HUES64 (cell line): ENCODE data around the gene PTGR1. TPM values are rescaled to one million over a fixed set of nuclear protein-coding genes. Genes with fewer than 3 reads are reported as not detected.

Experiments
- H3K27ac ChIP-seq: 2 replicates; pipeline ENCODE4 v1.7.0; 2013; ENCODE audit warnings: low read depth, low read length, inconsistent platforms
- H3K27me3 ChIP-seq: 2 replicates; pipeline ENCODE4 v1.6.1; 2013; ENCODE audit warnings: mild to moderate bottlenecking, low read length; ENCODE audit not compliant: insufficient read depth
- H3K36me3 ChIP-seq: 2 replicates; pipeline ENCODE4 v1.6.1; 2013; ENCODE audit warnings: mild to moderate bottlenecking, low read length; ENCODE audit not compliant: insufficient read depth
- H3K4me1 ChIP-seq: 2 replicates; pipeline ENCODE4 v1.6.1; 2013; ENCODE audit warnings: mild to moderate bottlenecking, low read length, moderate library complexity; ENCODE audit not compliant: insufficient read depth
- H3K4me3 ChIP-seq: 2 replicates; pipeline ENCODE4 v1.5.1; 2013; ENCODE audit warnings: mild to moderate bottlenecking, low read length, moderate library complexity
- H3K9ac ChIP-seq: 2 replicates; pipeline ENCODE4 v1.6.1; 2013; ENCODE audit warnings: mild to moderate bottlenecking, low read depth, low read length
- H3K9me3 ChIP-seq: 2 replicates; pipeline ENCODE4 v1.6.1; 2013; ENCODE audit warnings: low read depth, low read length; ENCODE audit not compliant: insufficient read depth
- WGBS: fragments of 150-250, 120-280 bp; methylation state at CpG from one replicate; pipeline ENCODE4 v1.1.7; 2013; ENCODE audit warnings: missing lambda C conversion rate; 5-methylcytosine and 5-hydroxymethylcytosine counted together
- polyA plus RNA-seq, 2 experiments: library from polyadenylated mRNA; stranded (reverse); fragments of 50-300 nt; gene quantifications; one replicate each; pipeline ENCODE4 v1.2.3, GENCODE V29; 2013

The PTGR1 gene
- 17.1 TPM for polyA plus RNA-seq (2013, experiment 1 of 2)
- polyA plus RNA-seq (2013, experiment 2 of 2) = 22.2 TPM

GRCh38 chr9:111599092-111599954 lies at the start of gene PTGR1:
Gene PTGR1, minus strand, starts transcription at chr9:111599647. Its CDS starts 2,225 bp downstream, at chr9:111597422.
- Histone ChIP-seq H3K36me3 (peaks cover 16% of the 10 kb centered on the region), H3K9ac (peak within 1 kb of the TSS; percentile 66), H3K27me3 (peaks cover 9% of the 10 kb centered on the region; the same call in 1 of the 2 replicates), H3K4me1 (peaks cover 7% of the 10 kb centered on the region; the same call in 1 of the 2 replicates), H3K4me3 (peak within 1 kb of the TSS; percentile 68), H3K27ac (no peak within 1 kb of the TSS; the same call in 1 of the 2 replicates), H3K9me3 (no peaks in the 10 kb centered on the region)
- WGBS = 20% methylated on average over 64 of the region's 64 CpGs

- no peaks in the 10 kb centered on the region for H3K9me3 ChIP-seq
- WGBS = 96% methylated on average over 4 of the region's 4 CpGs
- no peaks in the 10 kb centered on the region for H3K4me1 ChIP-seq
- no peak overlapping the region for H3K9ac ChIP-seq
- H3K27ac ChIP-seq = no peak overlapping the region
- no peaks in the 10 kb centered on the region for H3K27me3 ChIP-seq
- no peak overlapping the region for H3K4me3 ChIP-seq
- H3K36me3 ChIP-seq = peaks cover 61% of the 10 kb centered on the region
These were observed 49.6 kb upstream of the PTGR1 start for GRCh38 chr9:111649016-111649415.

DNA sequence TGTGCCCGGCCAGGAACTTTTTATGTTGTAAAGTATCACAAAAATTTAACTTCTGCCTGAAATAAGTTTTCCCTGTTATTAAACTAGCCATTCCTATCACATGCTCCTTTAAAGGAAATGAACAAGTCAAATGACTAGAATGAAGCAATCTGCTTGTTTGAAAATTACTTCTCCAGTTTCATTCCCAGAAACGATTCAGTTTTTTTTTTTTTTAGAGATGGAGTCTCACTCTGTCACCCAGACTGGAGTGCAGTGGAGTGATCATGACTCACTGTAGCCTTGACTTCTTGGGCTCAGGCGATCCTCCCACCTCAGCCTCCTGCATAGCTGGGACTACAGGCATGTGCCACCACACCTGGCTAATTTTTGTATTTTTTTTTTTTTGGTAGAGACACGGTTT lies 48.6 kb upstream of the PTGR1 start:
- H3K36me3 ChIP-seq = peaks cover 57% of the 10 kb centered on the region
- 94% methylated on average over 4 of the region's 4 CpGs for WGBS
- H3K9ac ChIP-seq = no peak overlapping the region
- no peak overlapping the region for H3K27ac ChIP-seq
- H3K4me3 ChIP-seq = no peak overlapping the region
- H3K4me1 ChIP-seq = no peaks in the 10 kb centered on the region
- no peaks in the 10 kb centered on the region for H3K9me3 ChIP-seq
- H3K27me3 ChIP-seq = no peaks in the 10 kb centered on the region

DNA sequence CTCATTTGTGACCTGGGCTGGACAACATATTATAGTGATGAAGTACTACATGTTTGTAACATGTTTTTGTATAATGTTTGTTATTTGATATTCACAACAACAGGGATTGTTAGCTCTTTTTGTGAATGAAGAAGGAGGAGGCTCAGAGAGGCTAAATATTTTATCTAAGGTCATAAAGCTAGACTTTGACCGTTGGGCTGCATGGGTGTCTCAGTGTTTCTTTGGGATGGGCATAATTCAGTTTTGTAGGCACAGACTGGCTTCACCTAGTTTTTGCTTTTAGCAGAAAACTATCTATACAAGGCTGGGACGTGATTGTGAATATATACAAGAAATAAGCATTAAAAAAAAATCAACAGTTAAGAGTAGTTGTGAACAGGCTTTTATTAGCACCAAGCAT lies 47.0 kb upstream of the PTGR1 start:
- H3K4me1 ChIP-seq = no peaks in the 10 kb centered on the region
- H3K27ac ChIP-seq = no peak overlapping the region
- H3K27me3 ChIP-seq = no peaks in the 10 kb centered on the region
- H3K4me3 ChIP-seq = no peak overlapping the region
- WGBS = 93% methylated on average over 1 of the region's 2 CpGs
- peaks cover 58% of the 10 kb centered on the region for H3K36me3 ChIP-seq
- no peaks in the 10 kb centered on the region for H3K9me3 ChIP-seq
- no peak overlapping the region for H3K9ac ChIP-seq

GRCh38 chr9:111645806-111646205 lies 46.4 kb upstream of the PTGR1 start:
- Histone ChIP-seq H3K4me3 (no peak overlapping the region), H3K9ac (no peak overlapping the region), H3K4me1 (no peaks in the 10 kb centered on the region), H3K36me3 (peaks cover 58% of the 10 kb centered on the region), H3K27ac (no peak overlapping the region), H3K27me3 (no peaks in the 10 kb centered on the region), H3K9me3 (no peaks in the 10 kb centered on the region)
- 90% methylated on average over 1 of the region's 1 CpG for WGBS

- no peaks in the 10 kb centered on the region for H3K27me3 ChIP-seq
- no peaks in the 10 kb centered on the region for H3K4me1 ChIP-seq
- no peak overlapping the region for H3K9ac ChIP-seq
- WGBS = 89% methylated on average over 8 of the region's 8 CpGs
- no peaks in the 10 kb centered on the region for H3K9me3 ChIP-seq
- no peak overlapping the region for H3K4me3 ChIP-seq
- H3K36me3 ChIP-seq = peaks cover 45% of the 10 kb centered on the region
- H3K27ac ChIP-seq = no peak overlapping the region
These were observed 44.8 kb upstream of the PTGR1 start for GRCh38 chr9:111644195-111644772.

- Histone ChIP-seq H3K9ac (no peak overlapping the region), H3K36me3 (peaks cover 2% of the 10 kb centered on the region), H3K4me1 (peaks cover 3% of the 10 kb centered on the region; the same call in 1 of the 2 replicates), H3K4me3 (no peak overlapping the region), H3K27ac (no peak overlapping the region), H3K27me3 (no peaks in the 10 kb centered on the region), H3K9me3 (no peaks in the 10 kb centered on the region)
- WGBS = 90% methylated on average over 6 of the region's 6 CpGs
These were observed 38.0 kb upstream of the PTGR1 start for GRCh38 chr9:111637421-111637950.

- no peaks in the 10 kb centered on the region for H3K27me3 ChIP-seq
- H3K4me3 ChIP-seq = no peak overlapping the region
- H3K27ac ChIP-seq = no peak overlapping the region
- H3K36me3 ChIP-seq = peaks cover 2% of the 10 kb centered on the region; the same call in 1 of the 2 replicates
- WGBS = 100% methylated on average over 1 of the region's 1 CpG
- H3K9ac ChIP-seq = no peak overlapping the region
- H3K9me3 ChIP-seq = no peaks in the 10 kb centered on the region
- peaks cover 9% of the 10 kb centered on the region; the same call in 1 of the 2 replicates for H3K4me1 ChIP-seq
These were observed 35.4 kb upstream of the PTGR1 start for GRCh38 chr9:111634860-111635259.

GRCh38 chr9:111633389-111633736 lies 33.9 kb upstream of the PTGR1 start:
- Histone ChIP-seq H3K27ac (no peak overlapping the region), H3K27me3 (no peaks in the 10 kb centered on the region), H3K9me3 (no peaks in the 10 kb centered on the region), H3K4me3 (peak overlapping the region; percentile 75; the same call in 1 of the 2 replicates), H3K9ac (no peak overlapping the region), H3K4me1 (peaks cover 9% of the 10 kb centered on the region; the same call in 1 of the 2 replicates), H3K36me3 (no peaks in the 10 kb centered on the region)
- 98% methylated on average over 1 of the region's 1 CpG for whole genome bisulfite sequencing

DNA sequence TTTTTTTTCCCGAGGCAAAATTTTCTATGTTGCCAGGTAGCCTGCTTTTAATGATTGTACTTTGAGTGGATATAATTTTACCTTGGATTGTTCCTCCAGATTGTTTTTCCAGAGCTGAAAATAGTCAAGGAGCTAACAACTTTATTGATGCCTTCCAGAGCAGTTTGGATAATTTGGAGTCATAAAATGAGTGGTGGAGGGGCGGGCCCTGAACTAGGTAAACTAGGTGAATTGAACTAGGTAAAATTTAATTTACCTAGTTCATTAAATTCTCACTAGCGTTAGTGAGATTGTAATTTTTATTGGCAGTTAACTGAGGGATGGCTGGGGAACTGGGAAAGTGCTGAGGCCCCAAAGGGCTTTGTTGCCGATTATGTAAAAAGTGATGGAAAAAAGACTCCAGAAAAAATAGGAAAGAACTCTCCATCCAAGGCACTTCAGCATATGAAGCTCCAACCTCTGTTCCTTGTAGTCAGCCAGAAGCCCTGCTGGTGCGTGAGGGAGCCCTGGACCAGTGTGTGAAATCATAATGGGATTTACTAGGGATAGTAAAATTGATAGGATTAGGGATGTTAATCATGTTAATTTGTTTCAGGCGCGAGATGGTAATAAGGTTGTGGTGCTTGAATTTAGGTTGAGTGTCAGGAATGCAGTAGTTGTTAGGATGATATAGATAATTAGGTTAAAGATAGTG lies 33.4 kb upstream of the PTGR1 start:
- no peaks in the 10 kb centered on the region for H3K36me3 ChIP-seq

More for the DNA sequence above, 33.4 kb upstream of the PTGR1 start:
- Histone ChIP-seq H3K9me3 (no peaks in the 10 kb centered on the region), H3K27ac (no peak overlapping the region), H3K4me1 (peaks cover 9% of the 10 kb centered on the region; the same call in 1 of the 2 replicates), H3K27me3 (no peaks in the 10 kb centered on the region), H3K9ac (peak overlapping the region; percentile 2; the same call in 1 of the 2 replicates), H3K4me3 (peak overlapping the region; percentile 75)
- 85% methylated on average over 7 of the region's 7 CpGs for WGBS
